Sigmoid colon (tissue), 7 donors: ENCODE results near the gene CHRNA1. TPM values are rescaled to one million over a fixed set of nuclear protein-coding genes. Genes with fewer than 3 reads are reported as not detected.

Experiments
- DNase-seq: peaks from one replicate; pipeline ENCODE4 v3.0.0-alpha.2; 2019
- H3K27ac ChIP-seq, 4 donors: fragments of 200-600 bp; sonication (generic); one replicate each; pipeline ENCODE4 v1.5.1; 2016 to 2019; ENCODE audit warnings: mild to moderate bottlenecking in 1 of 4
- H3K27me3 ChIP-seq, 3 donors: fragments of 200-600 bp; sonication (generic); one replicate each; pipeline ENCODE4 v1.5.1; 2019; ENCODE audit warnings: mild to moderate bottlenecking in 1 of 3
- H3K36me3 ChIP-seq, 4 donors: fragments of 200-600 bp; sonication (generic); one replicate each; pipeline ENCODE4 v1.5.1; 2016 to 2019
- H3K4me1 ChIP-seq, 4 donors: fragments of 200-600 bp; sonication (generic); one replicate each; pipeline ENCODE4 v1.5.1; 2017 to 2019
- H3K4me3 ChIP-seq, 4 donors: fragments of 200-600 bp; sonication (generic); one replicate each; pipeline ENCODE4 v1.5.1; 2017 to 2019; ENCODE audit warnings: mild to moderate bottlenecking in 2 of 4, moderate library complexity in 1 of 4
- H3K9me3 ChIP-seq, 4 donors: fragments of 200-600 bp in 3 of 4; sonication (generic) in 3 of 4; one replicate each; pipeline versions ENCODE4 v1.5.1 to v1.6.1; 2013 to 2019
- CTCF ChIP-seq, 4 experiments: fragments of 450-650 bp in 3 of 4; fragments of 200-600 bp in 1 of 4; IDR thresholded peaks; one replicate each; pipeline ENCODE4 v1.5.1; 2016 to 2019; ENCODE audit warnings: antibody characterized with exemption in 4 of 4, mild to moderate bottlenecking in 3 of 4, moderate library complexity in 2 of 4
- EP300 ChIP-seq, 4 donors: sonication (generic); formaldehyde crosslinking; IDR thresholded peaks; one replicate each; pipeline ENCODE4 v1.6.1; 2017; ENCODE audit warnings: antibody characterized with exemption in 4 of 4
- POLR2A ChIP-seq, 2 donors: fragments of 450-650 bp; IDR thresholded peaks; one replicate each; pipeline ENCODE4 v1.6.1; 2016; ENCODE audit warnings: antibody characterized with exemption in 2 of 2, mild to moderate bottlenecking in 2 of 2, moderate library complexity in 2 of 2
- POLR2AphosphoS5 ChIP-seq, 4 donors: sonication (generic); formaldehyde crosslinking; IDR thresholded peaks; one replicate each; pipeline ENCODE4 v1.6.1; 2017; ENCODE audit warnings: antibody characterized with exemption in 4 of 4
- WGBS, 2 donors: extraction: QIAGEN DNeasy Blood & Tissue Kit; methylation state at CpG; one replicate each; pipeline ENCODE4 v1.1.7; 2013; 5-methylcytosine and 5-hydroxymethylcytosine counted together
- intact Hi-C: fragments of 100-400 bp; cut with DNase I; formaldehyde crosslinking; loops from one replicate; pipeline ENCODE4 v1.15.1; 2023
- polyA plus RNA-seq, 3 donors: library from polyadenylated mRNA; stranded (reverse); fragments of 200-250 nt; gene quantifications; one replicate each; pipeline ENCODE4 v1.2.3, GENCODE V29; 2013
- total RNA-seq, 4 donors: library from RNA; depleted of rRNA; stranded (reverse); fragments of >200 nt; gene quantifications; one replicate each; pipeline ENCODE4 v1.1.0, GENCODE V29; 2016
- donor health status: healthy with polysubstance abuse.
- donor health status: Bipolar disorder and iron deficiency.
- donor health status: healthy.

The CHRNA1 gene
- total and polyA plus RNA-seq, 7 donors, result 0.32 to 2.1 (median 1.2) TPM; not detected in 4

DNA sequence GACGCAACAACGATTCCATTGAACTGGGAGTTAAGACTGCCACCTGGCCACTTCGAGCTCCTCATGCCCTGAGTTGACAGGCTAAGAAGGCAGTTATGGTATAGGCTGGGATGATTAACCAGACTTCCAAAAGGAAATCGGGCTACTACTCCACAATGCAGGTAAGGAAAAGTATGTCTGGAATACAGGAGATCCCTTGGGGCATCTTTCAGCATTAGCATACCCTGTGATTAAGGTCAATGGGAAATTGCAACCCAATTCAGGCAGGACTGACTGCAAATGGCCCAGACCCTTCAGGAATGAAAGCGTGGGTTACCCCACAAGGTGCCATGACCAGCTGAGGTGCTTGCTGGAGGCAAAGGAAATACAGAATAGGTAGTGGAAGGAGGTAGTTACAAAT is 19.1 kb downstream of the CHRNA1 start:
- Histone ChIP-seq H3K4me1 (no peaks in the 10 kb centered on the region), H3K27ac (no peak overlapping the region), H3K36me3 (no peaks in the 10 kb centered on the region), H3K9me3 (no peaks in the 10 kb centered on the region), H3K4me3 (no peak overlapping the region), H3K27me3 (no peaks in the 10 kb centered on the region)
- WGBS, 2 donors, result 92% methylated on average over 5 of the region's 5 CpGs
- TF ChIP-seq POLR2A (IDR thresholded peaks at IDR 0.05) (no peak), CTCF (IDR thresholded peaks at IDR 0.05) (no peak), POLR2AphosphoS5 (IDR thresholded peaks at IDR 0.05) (no peak), EP300 (IDR thresholded peaks at IDR 0.05) (no peak)
- no peak for DNase-seq
- intact Hi-C loops, result no loop called here

GRCh38 chr2:174744111-174744510 is 20.2 kb downstream of the CHRNA1 start:
- Histone ChIP-seq H3K36me3 (no peaks in the 10 kb centered on the region), H3K4me3 (no peak overlapping the region), H3K9me3 (no peaks in the 10 kb centered on the region), H3K4me1 (no peaks in the 10 kb centered on the region), H3K27ac (no peak overlapping the region), H3K27me3 (no peaks in the 10 kb centered on the region)
- 91 to 92% methylated on average over 2 of the region's 2 CpGs for WGBS, 2 donors
- intact Hi-C loops, result no loop called here
- TF ChIP-seq POLR2A (IDR thresholded peaks at IDR 0.05) (no peak), POLR2AphosphoS5 (IDR thresholded peaks at IDR 0.05) (no peak), CTCF (IDR thresholded peaks at IDR 0.05) (no peak), EP300 (IDR thresholded peaks at IDR 0.05) (no peak)
- DNase-seq, result no peak

GRCh38 chr2:174740721-174741120 is 23.6 kb downstream of the CHRNA1 start:
- WGBS, 2 donors, result 94 to 97% methylated on average over 3 of the region's 3 CpGs
- Histone ChIP-seq H3K4me3 (no peak overlapping the region), H3K4me1 (no peaks in the 10 kb centered on the region), H3K27me3 (no peaks in the 10 kb centered on the region), H3K36me3 (no peaks in the 10 kb centered on the region), H3K27ac (no peak overlapping the region), H3K9me3 (no peaks in the 10 kb centered on the region)
- intact Hi-C loops, result no loop called here
- no peak for DNase-seq
- TF ChIP-seq POLR2AphosphoS5 (IDR thresholded peaks at IDR 0.05) (no peak), POLR2A (IDR thresholded peaks at IDR 0.05) (no peak), EP300 (IDR thresholded peaks at IDR 0.05) (no peak), CTCF (IDR thresholded peaks at IDR 0.05) (no peak)

GRCh38 chr2:174738841-174739240 is 25.4 kb downstream of the CHRNA1 start:
- intact Hi-C loops, result no loop called here
- H3K27ac ChIP-seq, result no peak overlapping the region
- no peak overlapping the region for H3K4me3 ChIP-seq
- no peak for TF ChIP-seq CTCF (IDR thresholded peaks at IDR 0.05)
- no peak for TF ChIP-seq EP300 (IDR thresholded peaks at IDR 0.05)
- no peak for TF ChIP-seq POLR2AphosphoS5 (IDR thresholded peaks at IDR 0.05)
- no peak for TF ChIP-seq POLR2A (IDR thresholded peaks at IDR 0.05)
- no peaks in the 10 kb centered on the region for H3K36me3 ChIP-seq
- no peaks in the 10 kb centered on the region for H3K27me3 ChIP-seq
- DNase-seq, result no peak
- H3K9me3 ChIP-seq, result no peaks in the 10 kb centered on the region
- 60 to 84% methylated on average over 4 of the region's 4 CpGs for WGBS, 2 donors
- no peaks in the 10 kb centered on the region for H3K4me1 ChIP-seq

DNA sequence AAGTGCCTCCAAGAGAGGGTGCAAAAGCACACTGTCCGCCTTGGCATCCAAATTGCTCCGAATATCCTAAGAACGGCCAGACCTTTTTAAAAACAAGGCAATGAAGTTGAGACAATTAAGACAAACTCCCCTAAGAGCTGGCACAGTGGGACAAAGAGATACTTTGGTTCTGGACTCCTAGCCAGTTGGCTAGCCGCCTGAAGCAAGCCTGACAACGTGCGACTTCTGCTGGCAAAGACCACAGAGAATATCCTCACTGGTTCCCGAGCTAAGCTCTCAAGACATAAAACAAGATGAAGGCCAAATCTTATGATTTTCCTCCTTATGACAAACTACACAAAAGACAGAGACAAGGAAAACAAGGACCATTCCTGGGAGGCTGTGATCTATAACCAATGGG is 32.7 kb downstream of the CHRNA1 start:
- no peak overlapping the region for H3K4me3 ChIP-seq
- intact Hi-C loops, result no loop called here
- WGBS, 2 donors, result 85 to 87% methylated on average over 7 of the region's 7 CpGs

More for the DNA sequence above, 32.7 kb downstream of the CHRNA1 start:
- H3K27me3 ChIP-seq, result peaks cover 0 to 32% (median 0%) of the 10 kb centered on the region in 3 donors
- no peaks in the 10 kb centered on the region for H3K9me3 ChIP-seq
- peaks cover 0 to 13% (median 13%) of the 10 kb centered on the region in 4 donors for H3K4me1 ChIP-seq
- DNase-seq, result no peak
- no peak for TF ChIP-seq EP300 (IDR thresholded peaks at IDR 0.05)
- no peak for TF ChIP-seq POLR2A (IDR thresholded peaks at IDR 0.05)
- TF ChIP-seq CTCF (IDR thresholded peaks at IDR 0.05), result no peak
- no peak for TF ChIP-seq POLR2AphosphoS5 (IDR thresholded peaks at IDR 0.05)
- no peaks in the 10 kb centered on the region for H3K36me3 ChIP-seq
- no peak overlapping the region for H3K27ac ChIP-seq
